Neural cell (in vitro differentiated cells): ENCODE measurements around the gene MMP28. TPM values are rescaled to one million over a fixed set of nuclear protein-coding genes. Genes with fewer than 3 reads are reported as not detected.

Experiments
- H2AFZ ChIP-seq: fragments of 200-600, 300-800 bp; sonication (generic), shearing (Covaris generic); 2 replicates; pipeline ENCODE4 v1.6.0; 2014; ENCODE audit warnings: low read depth, mild to moderate bottlenecking, antibody characterized with exemption, low read length, moderate library complexity
- H3F3A ChIP-seq: fragments of 200-600 bp; shearing (Covaris generic); 2 replicates; pipeline ENCODE4 v1.6.1; 2016; ENCODE audit warnings: mild to moderate bottlenecking, moderate library complexity, mixed read lengths, antibody characterized with exemption, low read length; ENCODE audit not compliant: insufficient read depth, poor library complexity, severe bottlenecking
- H3K27ac ChIP-seq: fragments of 200-600, 300-800 bp; sonication (generic), shearing (Covaris generic); 2 replicates; pipeline ENCODE4 v1.5.1; 2014; ENCODE audit warnings: mild to moderate bottlenecking, low read length, moderate library complexity
- H3K27me3 ChIP-seq: fragments of 300-800, 200-600 bp; sonication (generic), shearing (Covaris generic); 2 replicates; pipeline ENCODE4 v1.6.0; 2014; ENCODE audit warnings: mild to moderate bottlenecking, low read depth, low read length, moderate library complexity; ENCODE audit not compliant: insufficient read depth
- H3K36me3 ChIP-seq: fragments of 300-800, 200-600 bp; sonication (generic), shearing (Covaris generic); 2 replicates; pipeline ENCODE4 v1.5.1; 2014; ENCODE audit warnings: mild to moderate bottlenecking, antibody characterized with exemption, low read length, moderate library complexity; ENCODE audit not compliant: insufficient read depth
- H3K4me2 ChIP-seq: fragments of 300-800, 200-600 bp; sonication (generic), shearing (Covaris generic); 2 replicates; pipeline ENCODE4 v1.6.0; 2014; ENCODE audit warnings: mild to moderate bottlenecking, low read length
- H3K4me3 ChIP-seq: fragments of 300-800, 200-600 bp; sonication (generic), shearing (Covaris generic); 2 replicates; pipeline ENCODE4 v1.5.1; 2014; ENCODE audit warnings: mild to moderate bottlenecking, low read length, moderate library complexity
- H3K79me2 ChIP-seq: fragments of 200-600 bp; shearing (Covaris generic); replicated peaks from 2 replicates; pipeline ENCODE4 v1.6.0; 2014; ENCODE audit warnings: mild to moderate bottlenecking, low read length, moderate library complexity; ENCODE audit not compliant: insufficient read depth
- H3K9ac ChIP-seq: fragments of 300-800, 200-600 bp; sonication (generic), shearing (Covaris generic); 2 replicates; pipeline ENCODE4 v1.6.1; 2016; ENCODE audit warnings: mild to moderate bottlenecking, low read length, mixed read lengths
- H3K9me2 ChIP-seq: fragments of 200-600 bp; shearing (Covaris generic); 2 replicates; pipeline ENCODE4 v1.6.1; 2016; ENCODE audit warnings: mild to moderate bottlenecking, low read length, mixed read lengths; ENCODE audit not compliant: insufficient read depth
- H3K9me3 ChIP-seq: fragments of 200-600, 300-800 bp; sonication (generic), shearing (Covaris generic); 2 replicates; pipeline ENCODE4 v1.6.1; 2016; ENCODE audit warnings: mild to moderate bottlenecking, mixed run types, low read length, moderate library complexity, mixed read lengths
- H4K20me1 ChIP-seq: fragments of 200-600 bp; shearing (Covaris generic); 2 replicates; pipeline ENCODE4 v1.6.1; 2016; ENCODE audit warnings: mild to moderate bottlenecking, mixed run types; ENCODE audit not compliant: insufficient read depth
- CTCF ChIP-seq: fragments of 450-650 bp; IDR thresholded peaks from 2 replicates; pipeline ENCODE4 v1.5.1; 2014; ENCODE audit warnings: antibody characterized with exemption, mild to moderate bottlenecking, moderate library complexity; ENCODE audit not compliant: poor library complexity, severe bottlenecking
- EP300 ChIP-seq: fragments of 450-650 bp; conservative IDR thresholded peaks from 2 replicates; pipeline ENCODE4 v1.6.1; 2014; ENCODE audit warnings: antibody characterized with exemption, mild to moderate bottlenecking, moderate library complexity; ENCODE audit not compliant: poor library complexity, severe bottlenecking
- EZH2 ChIP-seq: fragments of 200-600, 300-800 bp; shearing (Covaris generic), sonication (generic); IDR thresholded peaks from 2 replicates; pipeline ENCODE4 v1.6.1; 2014; ENCODE audit warnings: antibody characterized with exemption, low read length, borderline replicate concordance, mild to moderate bottlenecking; ENCODE audit not compliant: insufficient read depth, poor library complexity, severe bottlenecking
- MXI1 ChIP-seq: fragments of 450-650 bp; conservative IDR thresholded peaks from 2 replicates; pipeline ENCODE4 v1.6.1; 2014; ENCODE audit warnings: antibody characterized with exemption, mild to moderate bottlenecking; ENCODE audit not compliant: poor library complexity, severe bottlenecking
- POLR2AphosphoS5 ChIP-seq: IDR thresholded peaks from 2 replicates; pipeline ENCODE4 v1.6.1; 2012
- RAD21 ChIP-seq: fragments of 450-650 bp; conservative IDR thresholded peaks from 2 replicates; pipeline ENCODE4 v1.6.1; 2014; ENCODE audit warnings: antibody characterized with exemption, mild to moderate bottlenecking, moderate library complexity
- REST ChIP-seq: IDR thresholded peaks from 2 replicates; pipeline ENCODE4 v1.6.1; 2012; ENCODE audit warnings: borderline replicate concordance
- SMC3 ChIP-seq: fragments of 450-650 bp; conservative IDR thresholded peaks from 2 replicates; pipeline ENCODE4 v1.6.1; 2014; ENCODE audit warnings: antibody characterized with exemption, mild to moderate bottlenecking, moderate library complexity; ENCODE audit not compliant: poor library complexity
- TAF1 ChIP-seq: IDR thresholded peaks from 2 replicates; pipeline ENCODE4 v1.6.1; 2012; ENCODE audit warnings: low read depth
- polyA plus RNA-seq: library from polyadenylated mRNA; depleted of rRNA; stranded (reverse); fragments of >200 nt; gene quantifications from 2 replicates; pipeline ENCODE4 v1.2.3, GENCODE V29; 2014

Gene MMP28
- polyA plus RNA-seq, 1 donor from 2014 or later = 0.31 TPM

- H3K9me3 ChIP-seq = no peaks in the 10 kb centered on the region
- H3K4me2 ChIP-seq = no peak overlapping the region
- no peaks in the 10 kb centered on the region for H3K79me2 ChIP-seq
- no peak overlapping the region for H3K27ac ChIP-seq
- H2AFZ ChIP-seq = no peak overlapping the region
- no peaks in the 10 kb centered on the region for H4K20me1 ChIP-seq
- peaks cover 18% of the 10 kb centered on the region for H3K27me3 ChIP-seq
- H3K9me2 ChIP-seq = no peaks in the 10 kb centered on the region
- no peak overlapping the region for H3K4me3 ChIP-seq
- H3K9ac ChIP-seq = no peak overlapping the region
- TF ChIP-seq CTCF (no peak), RAD21 (no peak), TAF1 (no peak), POLR2AphosphoS5 (no peak), SMC3 (no peak), MXI1 (no peak), EZH2 (no peak), EP300 (no peak), REST (no peak)
- H3K36me3 ChIP-seq = no peaks in the 10 kb centered on the region
- H3F3A ChIP-seq = no peaks in the 10 kb centered on the region
Measured at GRCh38 chr17:35740216-35740615, 55.2 kb downstream of the MMP28 start.

GRCh38 chr17:35738519-35739133 lies 56.8 kb downstream of the MMP28 start:
- H3K9me3 ChIP-seq = no peaks in the 10 kb centered on the region
- H3K36me3 ChIP-seq = no peaks in the 10 kb centered on the region
- H3K79me2 ChIP-seq = no peaks in the 10 kb centered on the region
- H3K4me3 ChIP-seq = no peak overlapping the region
- H3K9me2 ChIP-seq = no peaks in the 10 kb centered on the region
- H3K9ac ChIP-seq = no peak overlapping the region
- no peak overlapping the region for H3K4me2 ChIP-seq
- no peaks in the 10 kb centered on the region for H4K20me1 ChIP-seq
- no peak overlapping the region for H2AFZ ChIP-seq
- H3K27me3 ChIP-seq = peaks cover 17% of the 10 kb centered on the region
- no peaks in the 10 kb centered on the region for H3F3A ChIP-seq
- H3K27ac ChIP-seq = no peak overlapping the region
- TF ChIP-seq EP300 (no peak), TAF1 (no peak), SMC3 (no peak), POLR2AphosphoS5 (no peak), RAD21 (no peak), EZH2 (no peak), CTCF (no peak)
